ENCODE data around the gene ATF3.
"Not testable (repeated sequence)": the region's sequence is repeated elsewhere in the genome, so short reads cannot be mapped to it uniquely, and the experiment has no call there.

ATF3 gene

GRCh38 chr1:212628046-212628445 is 19.5 kb downstream of the ATF3 start:
- no peaks in the 10 kb centered on the region for H3K36me3 ChIP-seq (ENCODE audit: control insufficient read depth, insufficient read depth, low read length)
- H3K27me3 ChIP-seq (ENCODE audit: control insufficient read depth, insufficient read depth, low read length, poor library complexity, severe bottlenecking), result no peaks in the 10 kb centered on the region
- 91 to 94% methylated on average over 5 of the region's 5 CpGs for WGBS, 2 experiments
- H3K4me3 ChIP-seq (ENCODE audit: insufficient read depth, low read depth, low read length), result no peak overlapping the region
- no peaks in the 10 kb centered on the region for H3K9me3 ChIP-seq (ENCODE audit: control insufficient read depth, low read length)
- no peak overlapping the region for H3K27ac ChIP-seq (ENCODE audit: insufficient read depth, low read depth, low read length, poor library complexity, severe bottlenecking)
- peaks cover 15% of the 10 kb centered on the region for H3K4me1 ChIP-seq (ENCODE audit: control insufficient read depth, insufficient read depth, low read length)

GRCh38 chr1:212628813-212629415 is 20.4 kb downstream of the ATF3 start:
- WGBS, 2 experiments, result 94 to 95% methylated on average over 7 of the region's 7 CpGs
- no peak overlapping the region for H3K27ac ChIP-seq (ENCODE audit: insufficient read depth, low read depth, low read length, poor library complexity, severe bottlenecking)
- H3K9me3 ChIP-seq (ENCODE audit: control insufficient read depth, low read length), result no peaks in the 10 kb centered on the region
- peaks cover 15% of the 10 kb centered on the region for H3K4me1 ChIP-seq (ENCODE audit: control insufficient read depth, insufficient read depth, low read length)
- H3K36me3 ChIP-seq (ENCODE audit: control insufficient read depth, insufficient read depth, low read length), result no peaks in the 10 kb centered on the region
- no peak overlapping the region for H3K4me3 ChIP-seq (ENCODE audit: insufficient read depth, low read depth, low read length)
- H3K27me3 ChIP-seq (ENCODE audit: control insufficient read depth, insufficient read depth, low read length, poor library complexity, severe bottlenecking), result no peaks in the 10 kb centered on the region

GRCh38 chr1:212629450-212630157 is 21.0 kb downstream of the ATF3 start:
- 76 to 79% methylated on average over 5 of the region's 5 CpGs for WGBS, 2 experiments
- Histone ChIP-seq H3K4me1 (ENCODE audit: control insufficient read depth, insufficient read depth, low read length) (peaks cover 15% of the 10 kb centered on the region), H3K27me3 (ENCODE audit: control insufficient read depth, insufficient read depth, low read length, poor library complexity, severe bottlenecking) (no peaks in the 10 kb centered on the region), H3K4me3 (ENCODE audit: insufficient read depth, low read depth, low read length) (no peak overlapping the region), H3K36me3 (ENCODE audit: control insufficient read depth, insufficient read depth, low read length) (no peaks in the 10 kb centered on the region), H3K9me3 (ENCODE audit: control insufficient read depth, low read length) (no peaks in the 10 kb centered on the region), H3K27ac (ENCODE audit: insufficient read depth, low read depth, low read length, poor library complexity, severe bottlenecking) (no peak overlapping the region)

- Histone ChIP-seq H3K4me1 (ENCODE audit: control insufficient read depth, insufficient read depth, low read length) (peaks cover 15% of the 10 kb centered on the region), H3K27ac (ENCODE audit: insufficient read depth, low read depth, low read length, poor library complexity, severe bottlenecking) (no peak overlapping the region), H3K9me3 (ENCODE audit: control insufficient read depth, low read length) (no peaks in the 10 kb centered on the region), H3K4me3 (ENCODE audit: insufficient read depth, low read depth, low read length) (no peak overlapping the region), H3K27me3 (ENCODE audit: control insufficient read depth, insufficient read depth, low read length, poor library complexity, severe bottlenecking) (no peaks in the 10 kb centered on the region), H3K36me3 (ENCODE audit: control insufficient read depth, insufficient read depth, low read length) (no peaks in the 10 kb centered on the region)
- WGBS, 2 experiments, result 45 to 51% methylated on average over 16 of the region's 16 CpGs
These were observed 21.8 kb downstream of the ATF3 start for GRCh38 chr1:212630158-212630900.

GRCh38 chr1:212633161-212633560 is 24.6 kb downstream of the ATF3 start:
- Histone ChIP-seq H3K4me3 (ENCODE audit: insufficient read depth, low read depth, low read length) (no peak overlapping the region), H3K4me1 (ENCODE audit: control insufficient read depth, insufficient read depth, low read length) (peaks cover 15% of the 10 kb centered on the region), H3K36me3 (ENCODE audit: control insufficient read depth, insufficient read depth, low read length) (no peaks in the 10 kb centered on the region), H3K27me3 (ENCODE audit: control insufficient read depth, insufficient read depth, low read length, poor library complexity, severe bottlenecking) (no peaks in the 10 kb centered on the region), H3K27ac (ENCODE audit: insufficient read depth, low read depth, low read length, poor library complexity, severe bottlenecking) (no peak overlapping the region), H3K9me3 (ENCODE audit: control insufficient read depth, low read length) (no peaks in the 10 kb centered on the region)
- 87 to 91% methylated on average over 4 of the region's 4 CpGs for WGBS, 2 experiments

GRCh38 chr1:212634252-212634651 is 25.7 kb downstream of the ATF3 start:
- H3K9me3 ChIP-seq (ENCODE audit: control insufficient read depth, low read length), result no peaks in the 10 kb centered on the region
- no peaks in the 10 kb centered on the region for H3K27me3 ChIP-seq (ENCODE audit: control insufficient read depth, insufficient read depth, low read length, poor library complexity, severe bottlenecking)
- WGBS, 2 experiments, result 96 to 100% methylated on average over 1 to 2 of the region's 2 CpGs
- peaks cover 15% of the 10 kb centered on the region for H3K4me1 ChIP-seq (ENCODE audit: control insufficient read depth, insufficient read depth, low read length)
- H3K36me3 ChIP-seq (ENCODE audit: control insufficient read depth, insufficient read depth, low read length), result no peaks in the 10 kb centered on the region
- no peak overlapping the region for H3K27ac ChIP-seq (ENCODE audit: insufficient read depth, low read depth, low read length, poor library complexity, severe bottlenecking)
- H3K4me3 ChIP-seq (ENCODE audit: insufficient read depth, low read depth, low read length), result no peak overlapping the region

- Histone ChIP-seq H3K27me3 (ENCODE audit: control insufficient read depth, insufficient read depth, low read length, poor library complexity, severe bottlenecking) (no peaks in the 10 kb centered on the region), H3K36me3 (ENCODE audit: control insufficient read depth, insufficient read depth, low read length) (no peaks in the 10 kb centered on the region), H3K4me1 (ENCODE audit: control insufficient read depth, insufficient read depth, low read length) (peaks cover 8% of the 10 kb centered on the region), H3K9me3 (ENCODE audit: control insufficient read depth, low read length) (no peaks in the 10 kb centered on the region), H3K27ac (ENCODE audit: insufficient read depth, low read depth, low read length, poor library complexity, severe bottlenecking) (no peak overlapping the region), H3K4me3 (ENCODE audit: insufficient read depth, low read depth, low read length) (no peak overlapping the region)
- 88 to 100% methylated on average over 1 of the region's 1 CpG for WGBS, 2 experiments
These were observed 26.6 kb downstream of the ATF3 start for GRCh38 chr1:212635141-212635631.

- 83 to 84% methylated on average over 5 of the region's 5 CpGs for WGBS, 2 experiments
- Histone ChIP-seq H3K4me3 (ENCODE audit: insufficient read depth, low read depth, low read length) (no peak overlapping the region), H3K36me3 (ENCODE audit: control insufficient read depth, insufficient read depth, low read length) (no peaks in the 10 kb centered on the region), H3K9me3 (ENCODE audit: control insufficient read depth, low read length) (no peaks in the 10 kb centered on the region), H3K27me3 (ENCODE audit: control insufficient read depth, insufficient read depth, low read length, poor library complexity, severe bottlenecking) (no peaks in the 10 kb centered on the region), H3K4me1 (ENCODE audit: control insufficient read depth, insufficient read depth, low read length) (no peaks in the 10 kb centered on the region), H3K27ac (ENCODE audit: insufficient read depth, low read depth, low read length, poor library complexity, severe bottlenecking) (no peak overlapping the region)
These were observed 29.3 kb downstream of the ATF3 start for GRCh38 chr1:212637902-212638301.

- Histone ChIP-seq H3K36me3 (ENCODE audit: control insufficient read depth, insufficient read depth, low read length) (no peaks in the 10 kb centered on the region), H3K9me3 (ENCODE audit: control insufficient read depth, low read length) (no peaks in the 10 kb centered on the region), H3K27me3 (ENCODE audit: control insufficient read depth, insufficient read depth, low read length, poor library complexity, severe bottlenecking) (no peaks in the 10 kb centered on the region), H3K4me3 (ENCODE audit: insufficient read depth, low read depth, low read length) (no peak overlapping the region), H3K4me1 (ENCODE audit: control insufficient read depth, insufficient read depth, low read length) (no peaks in the 10 kb centered on the region), H3K27ac (ENCODE audit: insufficient read depth, low read depth, low read length, poor library complexity, severe bottlenecking) (no peak overlapping the region)
- 68 to 74% methylated on average over 4 of the region's 4 CpGs for WGBS, 2 experiments
These were observed 30.1 kb downstream of the ATF3 start for GRCh38 chr1:212638492-212639151.

- H3K27me3 ChIP-seq (ENCODE audit: control insufficient read depth, insufficient read depth, low read length, poor library complexity, severe bottlenecking); H3K4me3 ChIP-seq (ENCODE audit: insufficient read depth, low read depth, low read length); H3K4me1 ChIP-seq (ENCODE audit: control insufficient read depth, insufficient read depth, low read length); H3K9me3 ChIP-seq (ENCODE audit: control insufficient read depth, low read length); H3K36me3 ChIP-seq (ENCODE audit: control insufficient read depth, insufficient read depth, low read length); H3K27ac ChIP-seq (ENCODE audit: insufficient read depth, low read depth, low read length, poor library complexity, severe bottlenecking): not testable (repeated sequence)
- WGBS, 2 experiments, result 75 to 84% methylated on average over 2 of the region's 2 CpGs
These were observed 31.0 kb downstream of the ATF3 start for GRCh38 chr1:212639524-212639923.

Data from ectodermal cell (in vitro differentiated cells).